ENCODE results near the gene SDK2. TPM values are rescaled to one million over a fixed set of nuclear protein-coding genes. Genes with fewer than 3 reads are reported as not detected.

SDK2 gene
- total RNA-seq, 4 donors from 2014 or later: 0.18 to 3.3 (median 1.2) TPM

GRCh38 chr17:73508931-73509605 lies 135.2 kb downstream of the SDK2 start:
- Histone ChIP-seq H3K9me3 (no peaks in the 10 kb centered on the region), H3K27ac (no peak overlapping the region), H3K4me3 (no peak overlapping the region), H3K4me1 (no peaks in the 10 kb centered on the region), H3K27me3 (no peaks in the 10 kb centered on the region), H3K36me3 (no peaks in the 10 kb centered on the region)
- DNase-seq: no peak
- no peak for TF ChIP-seq CTCF (IDR thresholded peaks at IDR 0.05)
- no peak for TF ChIP-seq POLR2A (IDR thresholded peaks at IDR 0.05)

GRCh38 chr17:73508057-73508930 lies 136.0 kb downstream of the SDK2 start:
- Histone ChIP-seq H3K9me3 (peaks cover 0 to 4% (median 0%) of the 10 kb centered on the region in 4 donors), H3K4me3 (no peak overlapping the region), H3K4me1 (no peaks in the 10 kb centered on the region), H3K27ac (no peak overlapping the region), H3K27me3 (no peaks in the 10 kb centered on the region), H3K36me3 (no peaks in the 10 kb centered on the region)
- no peak for DNase-seq
- no peak for TF ChIP-seq CTCF (IDR thresholded peaks at IDR 0.05)
- TF ChIP-seq POLR2A (IDR thresholded peaks at IDR 0.05): no peak

GRCh38 chr17:73506470-73507435 lies 137.5 kb downstream of the SDK2 start:
- Histone ChIP-seq H3K4me3 (no peak overlapping the region), H3K27ac (no peak overlapping the region), H3K36me3 (no peaks in the 10 kb centered on the region), H3K27me3 (no peaks in the 10 kb centered on the region), H3K4me1 (no peaks in the 10 kb centered on the region), H3K9me3 (peaks cover 0 to 4% (median 0%) of the 10 kb centered on the region in 4 donors)
- no peak for TF ChIP-seq POLR2A (IDR thresholded peaks at IDR 0.05)
- no peak for TF ChIP-seq CTCF (IDR thresholded peaks at IDR 0.05)
- no peak for DNase-seq

- Histone ChIP-seq H3K4me1 (no peaks in the 10 kb centered on the region), H3K27me3 (no peaks in the 10 kb centered on the region), H3K9me3 (peaks cover 0 to 4% (median 0%) of the 10 kb centered on the region in 4 donors), H3K4me3 (no peak overlapping the region), H3K27ac (no peak overlapping the region), H3K36me3 (no peaks in the 10 kb centered on the region)
- no peak for DNase-seq
- TF ChIP-seq POLR2A (IDR thresholded peaks at IDR 0.05) (no peak), CTCF (IDR thresholded peaks at IDR 0.05) (no peak)
Observed at GRCh38 chr17:73503560-73503959, 140.7 kb downstream of the SDK2 start.

GRCh38 chr17:73500414-73500999 lies 143.7 kb downstream of the SDK2 start:
- H3K9me3 ChIP-seq: peaks cover 0 to 4% (median 0%) of the 10 kb centered on the region in 4 donors
- no peaks in the 10 kb centered on the region for H3K27me3 ChIP-seq
- TF ChIP-seq POLR2A (IDR thresholded peaks at IDR 0.05) (no peak), CTCF (IDR thresholded peaks at IDR 0.05) (no peak)
- no peaks in the 10 kb centered on the region for H3K4me1 ChIP-seq
- no peak overlapping the region for H3K4me3 ChIP-seq
- H3K36me3 ChIP-seq: no peaks in the 10 kb centered on the region
- no peak overlapping the region for H3K27ac ChIP-seq
- no peak for DNase-seq

All from Peyer's patch (tissue), 4 donors.